HCT116 (cell line): Measurements from ENCODE around the gene FAM3B. TPM values are rescaled to one million over a fixed set of nuclear protein-coding genes. Genes with fewer than 3 reads are reported as not detected.
"Not testable (repeated sequence)": the region's sequence is repeated elsewhere in the genome, so short reads cannot be mapped to it uniquely, and the experiment has no call there.

Experiments
- ATAC-seq: fragments of 200-7000 bp; cut with Tn5 transposase; 2 replicates; pipeline ENCODE4 v1.9.1; 2020; ENCODE audit warnings: mild to moderate bottlenecking, moderate library complexity
- BruUV-seq: library from RNA; stranded (reverse); fragments of 400-500 nt; replicated peaks from 2 replicates; lab custom pipeline; 2021; lab: Mats Ljungman, UMichigan
- CTCF ChIA-PET: fragments of 300-600 bp; sonication (Branson Sonifier 250); formaldehyde crosslinking; loops from one replicate; lab custom pipeline; 2021; ENCODE audit warnings: antibody characterized with exemption; lab: Charles Lee
- POLR2A ChIA-PET: fragments of 300-600, 350-600 bp; sonication (Branson Sonifier 250); formaldehyde crosslinking; loops from one replicate; lab custom pipeline; 2021; ENCODE audit warnings: antibody characterized with exemption; lab: Charles Lee
- RAD21 ChIA-PET, 2 experiments: fragments of 300-600 bp; sonication (Branson Sonifier 250); formaldehyde crosslinking; loops; one replicate each; lab custom pipeline; 2023; ENCODE audit warnings: low total read pairs in 2 of 2; ENCODE audit not compliant: uncharacterized antibody in 2 of 2, unreplicated experiment in 2 of 2, low non-redundant PET in 1 of 2; lab: Charles Lee
- DNase-seq: peaks from one replicate; pipeline ENCODE4 v3.0.0-alpha.2; 2010; ENCODE audit warnings: low read depth, low spot score
- H2AFZ ChIP-seq: fragments of 200-600 bp; shearing (Covaris generic), sonication (generic); 2 replicates; pipeline ENCODE4 v1.6.1; 2017; ENCODE audit warnings: low read depth, mixed run types, mixed read lengths, antibody characterized with exemption, low read length; ENCODE audit not compliant: poor library complexity, severe bottlenecking
- H3K27ac ChIP-seq: 2 replicates; pipeline ENCODE4 v1.5.1; 2012; ENCODE audit warnings: low read depth, low read length
- H3K27me3 ChIP-seq: fragments of 200-600 bp; sonication (generic); 2 replicates; pipeline ENCODE4 v1.6.1; 2016; ENCODE audit warnings: mixed run types, low read length, mixed read lengths; ENCODE audit not compliant: insufficient read depth
- H3K36me3 ChIP-seq, 2 experiments: fragments of 200-500 bp in 1 of 2; fragments of 200-600 bp in 1 of 2; sonication (Bioruptor generic) in 1 of 2; sonication (generic) in 1 of 2; 2 replicates each; pipeline versions ENCODE4 v1.5.1 to v1.6.1; 2014 to 2016; ENCODE audit warnings: low read length in 2 of 2, inconsistent platforms in 1 of 2, mixed read lengths in 1 of 2, mixed run types in 1 of 2; ENCODE audit not compliant: insufficient read depth in 2 of 2, control insufficient read depth in 1 of 2
- H3K4me1 ChIP-seq, 2 experiments: fragments of 200-600 bp in 1 of 2; sonication (generic) in 1 of 2; 2 replicates each; pipeline versions ENCODE4 v1.5.1 to v1.6.1; 2012 to 2017; ENCODE audit warnings: low read length in 2 of 2, inconsistent platforms in 1 of 2, mild to moderate bottlenecking in 1 of 2, mixed read lengths in 1 of 2, mixed run types in 1 of 2, moderate library complexity in 1 of 2; ENCODE audit not compliant: insufficient read depth in 2 of 2, control insufficient read depth in 1 of 2
- H3K4me2 ChIP-seq: fragments of 200-600 bp; sonication (generic); 2 replicates; pipeline ENCODE4 v1.6.1; 2017; ENCODE audit warnings: mixed run types, low read length, mixed read lengths
- H3K4me3 ChIP-seq, 2 experiments: fragments of 200-600 bp in 1 of 2; sonication (generic) in 1 of 2; replicated peaks in 1 of 2; 2 replicates each; pipeline ENCODE4 v1.5.1; 2011 to 2016; ENCODE audit warnings: low read length in 2 of 2, control low read depth in 1 of 2, low read depth in 1 of 2, mild to moderate bottlenecking in 1 of 2, mixed read lengths in 1 of 2, mixed run types in 1 of 2
- H3K79me2 ChIP-seq: fragments of 200-600 bp; sonication (generic); 2 replicates; pipeline ENCODE4 v1.6.1; 2017; ENCODE audit warnings: mild to moderate bottlenecking, mixed run types, low read length, moderate library complexity, mixed read lengths; ENCODE audit not compliant: insufficient read depth
- H3K9ac ChIP-seq: fragments of 200-600 bp; sonication (generic); 2 replicates; pipeline ENCODE4 v1.6.1; 2016; ENCODE audit warnings: low read length, mixed read lengths
- H3K9me2 ChIP-seq: fragments of 200-600 bp; sonication (generic), shearing (Covaris generic); 2 replicates; pipeline ENCODE4 v1.6.1; 2017; ENCODE audit warnings: mixed run types, mild to moderate bottlenecking, moderate library complexity; ENCODE audit not compliant: insufficient read depth
- H3K9me3 ChIP-seq, 2 experiments: fragments of 200-500 bp in 1 of 2; fragments of 200-600 bp in 1 of 2; sonication (Bioruptor generic) in 1 of 2; sonication (generic) in 1 of 2; 2 replicates each; pipeline ENCODE4 v1.6.1; 2014 to 2017; ENCODE audit warnings: low read length in 2 of 2, mixed read lengths in 2 of 2, inconsistent platforms in 1 of 2, low read depth in 1 of 2, mild to moderate bottlenecking in 1 of 2, mixed run types in 1 of 2, moderate library complexity in 1 of 2; ENCODE audit not compliant: control insufficient read depth in 1 of 2, insufficient read depth in 1 of 2
- H4K20me1 ChIP-seq: fragments of 200-600 bp; sonication (generic), shearing (Covaris generic); 2 replicates; pipeline ENCODE4 v1.6.1; 2017; ENCODE audit warnings: mixed run types, mild to moderate bottlenecking, moderate library complexity; ENCODE audit not compliant: insufficient read depth
- SIN3A ChIP-seq: IDR thresholded peaks from 2 replicates; pipeline ENCODE4 v1.6.1; 2012; ENCODE audit warnings: low read depth
- YY1 ChIP-seq: IDR thresholded peaks from 2 replicates; pipeline ENCODE4 v1.6.1; 2011; ENCODE audit warnings: low read length, low read depth, moderate library complexity, mild to moderate bottlenecking; ENCODE audit not compliant: insufficient replicate concordance; ENCODE audit errors: extremely low read depth
- intact Hi-C: fragments of 100-400 bp; cut with micrococcal nuclease; formaldehyde crosslinking; loops from 2 replicates; pipeline ENCODE4 v1.10.0; 2022
- total RNA-seq: library from RNA; stranded (reverse); gene quantifications from one replicate; pipeline ENCODE4 v1.2.1, GENCODE V29; 2021; ENCODE audit not compliant: unreplicated experiment

Gene FAM3B
- total RNA-seq, 1 experiment from 2014 or later = not detected

GRCh38 chr21:41359286-41359685, 42.7 kb downstream of the FAM3B start:
- no peak overlapping the region for H2AFZ ChIP-seq
- DNase-seq (no peak), ATAC-seq (no peak)
- CTCF ChIA-PET = no interaction called here
- POLR2A ChIA-PET = no interaction called here
- no peaks in the 10 kb centered on the region for H3K4me1 ChIP-seq
- peaks cover 10% of the 10 kb centered on the region for H3K27me3 ChIP-seq
- no TSS peak for BruUV-seq
- H3K9ac ChIP-seq = no peak overlapping the region
- H3K9me3 ChIP-seq = no peaks in the 10 kb centered on the region
- no peaks in the 10 kb centered on the region for H3K9me2 ChIP-seq
- intact Hi-C loops = no loop called here
- no peak overlapping the region for H3K27ac ChIP-seq
- no peak for TF ChIP-seq YY1
- TF ChIP-seq SIN3A = no peak
- RAD21 ChIA-PET = no interaction called here
- no peak overlapping the region for H3K4me2 ChIP-seq
- H3K36me3 ChIP-seq = no peaks in the 10 kb centered on the region
- H3K4me3 ChIP-seq = no peak overlapping the region
- no peaks in the 10 kb centered on the region for H3K79me2 ChIP-seq
- H4K20me1 ChIP-seq = no peaks in the 10 kb centered on the region

- CTCF ChIA-PET = interaction anchor here (2.6 kb wide), 1 partner anchor 77 kb away, joined by 23 read pairs; no protein-coding TSS in a partner anchor
- ATAC-seq, BruUV-seq, H3K4me2 ChIP-seq, H3K4me1 ChIP-seq, H3K4me3 ChIP-seq, POLR2A ChIA-PET, H3K36me3 ChIP-seq, H3K27me3 ChIP-seq, H3K79me2 ChIP-seq, H4K20me1 ChIP-seq, H3K9me2 ChIP-seq, H3K9ac ChIP-seq, H2AFZ ChIP-seq, H3K27ac ChIP-seq, H3K9me3 ChIP-seq, DNase-seq: not testable (repeated sequence)
- RAD21 ChIA-PET = interaction anchor here (1.0 to 1.3 kb wide), 2 partner anchors 76 to 77 kb away, joined by 4 to 8 read pairs; no protein-coding TSS in a partner anchor
- intact Hi-C loops = loop anchor here (2.0 kb wide), 1 partner anchor 77 kb away; no protein-coding TSS in a partner anchor
These were observed 43.1 kb downstream of the FAM3B start for GRCh38 chr21:41359754-41360071.
